BLaER1 treated with 17β-estradiol and CSF1 and Interleukin-3, amounts not matched to agents 10 nM and 100 nM (cell line): Measurements from ENCODE around the gene TIGIT.

Source experiments
- H3K27ac ChIP-seq, 11 experiments: shearing (Covaris generic); formaldehyde crosslinking; 2 replicates each; pipeline ENCODE4 v1.8.1; 2022
- H3K27me3 ChIP-seq, 11 experiments: shearing (Covaris generic); formaldehyde crosslinking; 2 replicates each; pipeline ENCODE4 v1.8.1; 2022
- H3K36me3 ChIP-seq, 11 experiments: shearing (Covaris generic); formaldehyde crosslinking; 2 replicates each; pipeline ENCODE4 v1.8.1; 2022
- H3K4me1 ChIP-seq, 10 experiments: shearing (Covaris generic); formaldehyde crosslinking; 2 replicates each; pipeline ENCODE4 v1.8.1; 2022
- H3K4me2 ChIP-seq, 11 experiments: shearing (Covaris generic); formaldehyde crosslinking; 2 replicates each; pipeline ENCODE4 v1.8.1; 2022
- H3K4me3 ChIP-seq, 10 experiments: shearing (Covaris generic); formaldehyde crosslinking; 2 replicates each; pipeline ENCODE4 v1.8.1; 2022
- H3K9ac ChIP-seq, 11 experiments: shearing (Covaris generic); formaldehyde crosslinking; 2 replicates each; pipeline ENCODE4 v1.8.1; 2022
- H3K9me3 ChIP-seq, 11 experiments: shearing (Covaris generic); formaldehyde crosslinking; replicated peaks in 1 of 11; 2 replicates each; pipeline ENCODE4 v1.8.1; 2022
- H4K20me1 ChIP-seq, 11 experiments: shearing (Covaris generic); formaldehyde crosslinking; 2 replicates each; pipeline ENCODE4 v1.8.1; 2022
- Cebpa-rat ChIP-seq, 11 experiments: shearing (Covaris generic); IDR thresholded peaks; 2 replicates each; pipeline ENCODE4 v1.8.1; 2022

Gene TIGIT

DNA sequence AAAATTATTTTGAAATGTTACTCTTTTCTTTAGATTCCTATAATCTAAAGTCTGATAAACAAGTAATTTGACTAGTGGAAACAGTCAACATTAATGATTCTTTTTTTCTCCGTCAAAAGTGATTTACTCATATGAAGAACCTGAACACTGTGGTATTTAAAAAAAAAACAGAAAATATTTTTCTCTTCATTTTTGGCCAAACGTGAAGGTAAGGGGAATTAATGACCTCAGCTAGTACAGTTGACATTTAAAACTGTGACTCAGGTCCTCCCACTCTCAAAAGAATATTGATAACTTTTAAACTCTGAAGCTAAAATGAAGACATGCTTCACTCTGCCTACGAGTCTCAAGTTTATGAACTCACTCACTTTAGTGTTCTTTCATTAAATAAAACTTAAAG is 34.5 kb downstream of the TIGIT start:
- Histone ChIP-seq H3K27me3 (no peaks in the 10 kb centered on the region), H3K9me3 (peaks cover 0 to 14% (median 5%) of the 10 kb centered on the region in 11 experiments; a peak in 5 of 22 replicates), H3K4me2 (no peak overlapping the region), H3K27ac (no peak overlapping the region), H3K9ac (no peak overlapping the region), H3K36me3 (peaks cover 0 to 12% (median 0%) of the 10 kb centered on the region in 11 experiments; a peak in 1 of 22 replicates), H3K4me3 (no peak overlapping the region), H4K20me1 (no peaks in the 10 kb centered on the region), H3K4me1 (no peaks in the 10 kb centered on the region)
- no peak for TF ChIP-seq Cebpa-rat (IDR thresholded peaks at IDR 0.05)

GRCh38 chr3:114329823-114330222 is 36.0 kb downstream of the TIGIT start:
- peaks cover 0 to 12% (median 0%) of the 10 kb centered on the region in 11 experiments; a peak in 1 of 22 replicates for H3K36me3 ChIP-seq

DNA sequence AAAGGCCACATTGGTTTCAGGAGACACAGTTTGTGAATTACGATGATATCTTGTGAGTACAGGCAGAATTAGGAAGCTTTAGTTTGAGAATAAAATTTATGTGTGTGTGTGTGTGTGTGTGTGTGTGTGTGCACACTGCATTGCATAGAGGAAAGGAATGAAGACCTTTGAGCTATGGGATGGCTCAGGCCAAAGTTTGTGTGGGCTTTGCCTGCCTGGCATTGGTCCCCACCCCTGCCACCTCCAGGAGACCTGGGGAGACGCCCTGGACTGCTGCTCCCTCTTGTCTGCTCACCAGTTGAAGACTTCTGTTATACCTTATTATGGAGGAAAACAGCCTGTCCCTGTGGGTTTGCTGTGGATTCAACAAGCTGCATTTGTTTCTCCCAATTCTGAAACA is 37.2 kb downstream of the TIGIT start:
- Histone ChIP-seq H3K9ac (no peak overlapping the region), H3K9me3 (peaks cover 0 to 14% (median 5%) of the 10 kb centered on the region in 11 experiments; a peak in 5 of 22 replicates), H3K4me1 (no peaks in the 10 kb centered on the region), H3K36me3 (peaks cover 0 to 12% (median 0%) of the 10 kb centered on the region in 11 experiments; a peak in 1 of 22 replicates), H4K20me1 (no peaks in the 10 kb centered on the region), H3K27me3 (no peaks in the 10 kb centered on the region), H3K4me3 (no peak overlapping the region), H3K27ac (no peak overlapping the region), H3K4me2 (no peak overlapping the region)
- no peak for TF ChIP-seq Cebpa-rat (IDR thresholded peaks at IDR 0.05)

More at GRCh38 chr3:114329823-114330222, 36.0 kb downstream of the TIGIT start:
- H4K20me1 ChIP-seq: no peaks in the 10 kb centered on the region
- H3K9ac ChIP-seq: no peak overlapping the region
- TF ChIP-seq Cebpa-rat (IDR thresholded peaks at IDR 0.05): no peak
- H3K27me3 ChIP-seq: no peaks in the 10 kb centered on the region
- peaks cover 0 to 14% (median 5%) of the 10 kb centered on the region in 11 experiments; a peak in 5 of 22 replicates for H3K9me3 ChIP-seq
- H3K27ac ChIP-seq: no peak overlapping the region
- no peak overlapping the region for H3K4me3 ChIP-seq
- no peaks in the 10 kb centered on the region for H3K4me1 ChIP-seq
- no peak overlapping the region for H3K4me2 ChIP-seq

- Histone ChIP-seq H3K27ac (no peak overlapping the region), H3K4me2 (no peak overlapping the region), H3K4me3 (no peak overlapping the region), H3K9me3 (peaks cover 0 to 14% (median 5%) of the 10 kb centered on the region in 11 experiments; a peak in 5 of 22 replicates), H3K4me1 (no peaks in the 10 kb centered on the region), H3K9ac (no peak overlapping the region), H3K36me3 (peaks cover 0 to 12% (median 0%) of the 10 kb centered on the region in 11 experiments; a peak in 1 of 22 replicates), H4K20me1 (no peaks in the 10 kb centered on the region), H3K27me3 (no peaks in the 10 kb centered on the region)
- TF ChIP-seq Cebpa-rat (IDR thresholded peaks at IDR 0.05): no peak
These were observed 37.9 kb downstream of the TIGIT start for GRCh38 chr3:114331710-114332109.

DNA sequence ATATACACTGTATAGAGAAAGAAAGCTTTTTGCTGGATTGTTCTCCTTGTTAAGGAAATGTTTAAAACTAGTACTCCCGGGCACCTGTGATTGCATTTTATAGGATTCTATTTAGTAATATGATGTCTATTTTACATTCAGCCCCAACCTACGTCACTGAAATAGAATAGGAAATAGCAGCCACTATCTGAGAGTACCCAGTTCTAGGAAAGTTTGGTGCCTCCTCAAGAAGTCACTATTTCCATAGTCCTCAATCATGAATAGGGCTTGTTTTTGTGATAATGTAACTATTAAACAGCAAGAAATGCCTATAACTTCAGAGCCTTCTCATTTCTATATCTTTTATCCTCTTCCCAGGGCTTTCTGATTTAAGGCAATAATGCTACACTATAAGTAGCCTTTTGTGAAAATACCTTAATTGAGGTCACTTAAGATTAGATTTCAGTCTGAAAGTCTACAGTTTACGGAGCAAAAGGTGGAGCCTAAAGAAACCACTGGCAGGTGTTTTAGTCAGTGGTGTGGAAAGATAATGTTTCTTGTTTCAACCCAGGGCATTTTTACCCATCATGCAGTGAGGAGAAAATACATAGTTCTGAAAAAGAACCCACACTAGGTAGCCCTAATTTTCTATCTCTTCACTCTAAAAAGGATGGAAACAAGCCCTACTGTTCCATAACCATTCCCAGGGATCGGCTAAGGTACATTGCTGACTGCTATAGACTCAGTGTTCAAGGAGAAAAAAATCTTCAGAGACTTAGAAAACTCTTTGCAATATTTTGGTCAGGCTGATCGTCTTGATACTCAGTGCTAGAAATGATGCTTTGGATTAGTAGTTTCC is 38.7 kb downstream of the TIGIT start:
- H3K9ac ChIP-seq: no peak overlapping the region

GRCh38 chr3:114333180-114333922 is 39.5 kb downstream of the TIGIT start:
- no peak overlapping the region for H3K4me2 ChIP-seq

More for the DNA sequence above, 38.7 kb downstream of the TIGIT start:
- no peaks in the 10 kb centered on the region for H3K27me3 ChIP-seq
- H3K4me1 ChIP-seq: no peaks in the 10 kb centered on the region
- H3K27ac ChIP-seq: no peak overlapping the region
- H3K4me2 ChIP-seq: no peak overlapping the region
- H3K9me3 ChIP-seq: peaks cover 0 to 14% (median 5%) of the 10 kb centered on the region in 11 experiments; a peak in 5 of 22 replicates
- peaks cover 0 to 12% (median 0%) of the 10 kb centered on the region in 11 experiments; a peak in 1 of 22 replicates for H3K36me3 ChIP-seq
- no peak for TF ChIP-seq Cebpa-rat (IDR thresholded peaks at IDR 0.05)
- no peak overlapping the region for H3K4me3 ChIP-seq
- H4K20me1 ChIP-seq: no peaks in the 10 kb centered on the region

GRCh38 chr3:114333923-114334240 is 40.1 kb downstream of the TIGIT start:
- H3K9ac ChIP-seq: no peak overlapping the region
- no peak overlapping the region for H3K27ac ChIP-seq
- no peak for TF ChIP-seq Cebpa-rat (IDR thresholded peaks at IDR 0.05)
- H3K4me1 ChIP-seq: no peaks in the 10 kb centered on the region; a peak in 1 of 20 replicates
- no peak overlapping the region for H3K4me2 ChIP-seq
- H3K27me3 ChIP-seq: no peaks in the 10 kb centered on the region
- H3K4me3 ChIP-seq: no peak overlapping the region
- H3K9me3 ChIP-seq: peaks cover 0 to 14% (median 5%) of the 10 kb centered on the region in 11 experiments; a peak in 5 of 22 replicates
- no peaks in the 10 kb centered on the region for H4K20me1 ChIP-seq
- H3K36me3 ChIP-seq: peaks cover 0 to 12% (median under 1%) of the 10 kb centered on the region in 11 experiments; a peak in 4 of 22 replicates

More at GRCh38 chr3:114333180-114333922, 39.5 kb downstream of the TIGIT start:
- no peak for TF ChIP-seq Cebpa-rat (IDR thresholded peaks at IDR 0.05)
- Histone ChIP-seq H3K4me3 (no peak overlapping the region), H3K36me3 (peaks cover 0 to 12% (median 0%) of the 10 kb centered on the region in 11 experiments; a peak in 1 of 22 replicates), H3K9ac (no peak overlapping the region), H3K27me3 (no peaks in the 10 kb centered on the region), H3K4me1 (no peaks in the 10 kb centered on the region), H3K9me3 (peaks cover 0 to 14% (median 5%) of the 10 kb centered on the region in 11 experiments; a peak in 5 of 22 replicates), H3K27ac (no peak overlapping the region), H4K20me1 (no peaks in the 10 kb centered on the region)

- Histone ChIP-seq H3K36me3 (peaks cover 0 to 11% (median 4%) of the 10 kb centered on the region in 11 experiments; a peak in 4 of 22 replicates), H3K4me2 (no peak overlapping the region), H3K27ac (no peak overlapping the region), H4K20me1 (no peaks in the 10 kb centered on the region), H3K4me1 (no peaks in the 10 kb centered on the region; a peak in 1 of 20 replicates), H3K27me3 (no peaks in the 10 kb centered on the region), H3K9ac (no peak overlapping the region), H3K9me3 (peaks cover 0 to 13% (median 5%) of the 10 kb centered on the region in 11 experiments; a peak in 5 of 22 replicates), H3K4me3 (no peak overlapping the region)
- no peak for TF ChIP-seq Cebpa-rat (IDR thresholded peaks at IDR 0.05)
These were observed 42.4 kb downstream of the TIGIT start for GRCh38 chr3:114336122-114336697.
